Lower leg skin (tissue), 4 donors: ENCODE measurements around the gene SP8. TPM values are rescaled to one million over a fixed set of nuclear protein-coding genes. Genes with fewer than 3 reads are reported as not detected.

Experiments
- DNase-seq, 2 donors: peaks; one replicate each; pipeline ENCODE4 v3.0.0-alpha.2; 2019; ENCODE audit warnings: low spot score in 2 of 2
- H3K4me3 ChIP-seq: fragments of 200-600 bp; sonication (generic); 2 replicates; pipeline ENCODE4 v1.5.1; 2017; ENCODE audit warnings: mild to moderate bottlenecking, low read depth; ENCODE audit not compliant: poor library complexity, severe bottlenecking
- CTCF ChIP-seq, 3 donors: fragments of 450-650 bp; IDR thresholded peaks; one replicate each; pipeline ENCODE4 v1.5.1; 2016; ENCODE audit warnings: antibody characterized with exemption in 3 of 3, mild to moderate bottlenecking in 3 of 3, moderate library complexity in 2 of 3
- POLR2A ChIP-seq, 2 donors: fragments of 450-650 bp; IDR thresholded peaks; one replicate each; pipeline ENCODE4 v1.6.1; 2016 to 2017; ENCODE audit warnings: antibody characterized with exemption in 2 of 2, mild to moderate bottlenecking in 1 of 2, moderate library complexity in 1 of 2
- WGBS, 2 donors: methylation state at CpG; one replicate each; pipeline ENCODE4 v1.1.5; 2018; 5-methylcytosine and 5-hydroxymethylcytosine counted together
- intact Hi-C: fragments of 100-400 bp; cut with DNase I; formaldehyde crosslinking; loops from one replicate; pipeline ENCODE4 v1.15.0; 2023; ENCODE audit warnings: low total_unique reads
- total RNA-seq, 4 donors: library from RNA; depleted of rRNA; stranded (reverse); fragments of >200 nt; gene quantifications; one replicate each; pipeline ENCODE4 v1.1.0, GENCODE V29; 2016

Gene SP8
- total RNA-seq, 4 donors from 2014 or later, result 3.9 to 27.2 (median 8.1) TPM

GRCh38 chr7:20791538-20792434 is 5.1 kb upstream of the SP8 start:
- no peak for DNase-seq
- 40% methylated on average over 8 of the region's 8 CpGs for WGBS, 2 donors
- H3K4me3 ChIP-seq, result no peak overlapping the region
- intact Hi-C loops, result no loop called here
- TF ChIP-seq CTCF (IDR thresholded peaks at IDR 0.05) (no peak), POLR2A (IDR thresholded peaks at IDR 0.05) (no peak)

GRCh38 chr7:20790375-20790774 is 3.7 kb upstream of the SP8 start:
- intact Hi-C loops, result no loop called here
- no peak for TF ChIP-seq CTCF (IDR thresholded peaks at IDR 0.05)
- TF ChIP-seq POLR2A (IDR thresholded peaks at IDR 0.05), result no peak
- H3K4me3 ChIP-seq, result no peak overlapping the region
- no peak for DNase-seq
- 31 to 37% methylated on average over 5 of the region's 5 CpGs for WGBS, 2 donors

GRCh38 chr7:20788420-20788990 is 1.8 kb upstream of the SP8 start:
- H3K4me3 ChIP-seq, result no peak overlapping the region
- WGBS, 2 donors, result 47 to 54% methylated on average over 10 of the region's 10 CpGs
- intact Hi-C loops, result no loop called here
- no peak for DNase-seq
- TF ChIP-seq POLR2A (IDR thresholded peaks at IDR 0.05), result no peak
- TF ChIP-seq CTCF (IDR thresholded peaks at IDR 0.05), result no peak

- no peak for TF ChIP-seq POLR2A (IDR thresholded peaks at IDR 0.05)
- no peak for TF ChIP-seq CTCF (IDR thresholded peaks at IDR 0.05)
- DNase-seq, result no peak
- WGBS, 2 donors, result 19 to 20% methylated on average over 21 of the region's 21 CpGs
- intact Hi-C loops, result no loop called here
- H3K4me3 ChIP-seq, result no peak overlapping the region
These were observed 1.2 kb upstream of the SP8 start for GRCh38 chr7:20787660-20788419.

- 2 to 4% methylated on average over 14 of the region's 14 CpGs for WGBS, 2 donors
- no peak for DNase-seq
- TF ChIP-seq POLR2A (IDR thresholded peaks at IDR 0.05) (no peak), CTCF (IDR thresholded peaks at IDR 0.05) (no peak)
- H3K4me3 ChIP-seq, result peak overlapping the region; percentile 13
- intact Hi-C loops, result no loop called here
These were observed 286 bp downstream of the SP8 start for GRCh38 chr7:20786421-20786778.
